Astrocyte (in vitro differentiated cells and primary cell): Measurements from ENCODE around the gene SCYL3.

Experiments
- CTCF ChIP-seq: IDR thresholded peaks from 2 replicates; pipeline ENCODE4 v1.5.1; 2011; ENCODE audit warnings: low read depth, mild to moderate bottlenecking, inconsistent platforms, low read length, moderate library complexity; ENCODE audit not compliant: insufficient read depth
- EZH2 ChIP-seq: IDR thresholded peaks from 2 replicates; pipeline ENCODE4 v1.6.1; 2012; ENCODE audit warnings: mild to moderate bottlenecking, low read length, inconsistent platforms; ENCODE audit not compliant: insufficient read depth

DNA sequence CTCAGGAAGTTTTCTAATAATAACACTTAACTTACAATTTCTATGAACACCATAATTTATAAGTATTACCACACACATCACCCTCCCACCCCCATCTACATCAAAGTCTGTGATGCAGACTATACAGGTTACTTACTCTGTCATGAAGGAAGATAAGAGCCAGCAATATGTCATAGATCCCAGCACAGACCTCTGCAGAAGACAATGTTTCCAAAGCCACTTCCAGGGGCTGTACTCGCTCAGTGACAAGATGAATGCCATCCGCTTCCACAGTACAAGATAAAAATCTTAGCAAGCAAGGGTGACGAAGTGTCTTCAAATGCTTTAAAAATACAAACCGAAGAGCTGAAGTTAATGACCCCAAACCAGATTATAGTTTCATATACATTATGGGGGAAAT is 15.2 kb downstream of the SCYL3 start:
- TF ChIP-seq EZH2 (no peak), CTCF (no peak)
